Central memory CD8-positive, alpha-beta T cell (primary cell): ENCODE measurements around the gene FTH1.

ENCODE experiments used
- ATAC-seq: fragments of 150-1000 bp; cut with Tn5 transposase; replicated peaks from 2 replicates; pipeline ENCODE4 v1.10.0; 2022; ENCODE audit warnings: mild to moderate bottlenecking, moderate FRiP score, moderate number of reproducible peaks; ENCODE audit not compliant: poor library complexity, severe bottlenecking; ENCODE audit errors: extremely low read depth
- DNase-seq, 2 donors: peaks; one replicate each; pipeline ENCODE4 v3.0.0; 2021; ENCODE audit warnings: low spot score in 2 of 2
- H3K27ac Mint-ChIP-seq: one replicate; pipeline ENCODE4 v1.8.0; 2022; ENCODE audit warnings: low read depth, mild to moderate bottlenecking, moderate library complexity, mixed read lengths
- H3K27me3 Mint-ChIP-seq: one replicate; pipeline ENCODE4 v1.8.0; 2022; ENCODE audit warnings: mixed read lengths
- H3K36me3 Mint-ChIP-seq: one replicate; pipeline ENCODE4 v1.8.0; 2022; ENCODE audit warnings: mild to moderate bottlenecking, moderate library complexity, mixed read lengths; ENCODE audit not compliant: insufficient read depth
- H3K4me1 Mint-ChIP-seq: one replicate; pipeline ENCODE4 v1.8.0; 2022; ENCODE audit warnings: mixed read lengths
- H3K4me3 Mint-ChIP-seq: one replicate; pipeline ENCODE4 v1.8.0; 2022; ENCODE audit warnings: mild to moderate bottlenecking, moderate library complexity, mixed read lengths
- H3K9me3 Mint-ChIP-seq: one replicate; pipeline ENCODE4 v1.8.0; 2022; ENCODE audit warnings: mixed read lengths

Gene FTH1

GRCh38 chr11:62000539-62001446 is 33.4 kb upstream of the FTH1 start:
- ATAC-seq (no peak), DNase-seq (no peak)
- H3K27me3 Mint-ChIP-seq: peaks cover 11% of the 10 kb centered on the region
- peaks cover 5% of the 10 kb centered on the region for H3K36me3 Mint-ChIP-seq
- H3K4me3 Mint-ChIP-seq: no peak overlapping the region
- H3K27ac Mint-ChIP-seq: no peak overlapping the region
- H3K4me1 Mint-ChIP-seq: no peaks in the 10 kb centered on the region
- H3K9me3 Mint-ChIP-seq: no peaks in the 10 kb centered on the region

GRCh38 chr11:61999141-61999975 is 31.9 kb upstream of the FTH1 start:
- no peak overlapping the region for H3K27ac Mint-ChIP-seq
- H3K36me3 Mint-ChIP-seq: peaks cover 2% of the 10 kb centered on the region
- no peak for DNase-seq
- no peaks in the 10 kb centered on the region for H3K4me1 Mint-ChIP-seq
- no peak for ATAC-seq
- no peaks in the 10 kb centered on the region for H3K27me3 Mint-ChIP-seq
- no peaks in the 10 kb centered on the region for H3K9me3 Mint-ChIP-seq
- H3K4me3 Mint-ChIP-seq: no peak overlapping the region

- DNase-seq (no peak), ATAC-seq (no peak)
- Mint-ChIP-seq H3K4me1 (no peaks in the 10 kb centered on the region), H3K9me3 (no peaks in the 10 kb centered on the region), H3K4me3 (no peak overlapping the region), H3K36me3 (peaks cover 2% of the 10 kb centered on the region), H3K27ac (peak overlapping the region; percentile 22), H3K27me3 (no peaks in the 10 kb centered on the region)
Measured at GRCh38 chr11:61996933-61997332, 29.5 kb upstream of the FTH1 start.

DNA sequence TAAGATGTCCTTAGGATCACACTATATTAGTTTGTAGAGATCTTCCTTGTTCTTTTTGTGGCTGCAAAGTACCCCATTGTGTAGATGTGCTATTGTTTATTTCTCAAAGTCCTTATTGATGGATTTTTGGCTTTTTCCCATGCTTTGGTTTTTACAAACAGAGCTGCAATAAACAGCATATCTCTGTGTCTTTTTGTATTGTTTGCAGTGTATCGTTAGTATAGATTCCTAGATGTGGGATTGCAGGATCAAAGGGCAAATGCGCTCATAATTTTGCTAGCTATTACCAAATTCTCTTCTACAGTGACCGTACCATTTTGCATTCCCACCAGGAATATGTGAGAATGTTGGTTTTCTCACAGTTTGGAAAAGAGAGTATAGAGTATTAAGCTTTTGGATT is 27.5 kb upstream of the FTH1 start:
- H3K9me3 Mint-ChIP-seq: peaks cover 5% of the 10 kb centered on the region
- no peak overlapping the region for H3K27ac Mint-ChIP-seq
- DNase-seq (no peak), ATAC-seq (no peak)
- H3K27me3 Mint-ChIP-seq: no peaks in the 10 kb centered on the region
- peaks cover 2% of the 10 kb centered on the region for H3K36me3 Mint-ChIP-seq
- H3K4me3 Mint-ChIP-seq: no peak overlapping the region
- no peaks in the 10 kb centered on the region for H3K4me1 Mint-ChIP-seq

- no peak overlapping the region for H3K4me3 Mint-ChIP-seq
- ATAC-seq (no peak), DNase-seq (no peak)
- no peaks in the 10 kb centered on the region for H3K36me3 Mint-ChIP-seq
- H3K4me1 Mint-ChIP-seq: no peaks in the 10 kb centered on the region
- peaks cover 10% of the 10 kb centered on the region for H3K27me3 Mint-ChIP-seq
- H3K27ac Mint-ChIP-seq: no peak overlapping the region
- peaks cover 19% of the 10 kb centered on the region for H3K9me3 Mint-ChIP-seq
Measured at GRCh38 chr11:61985869-61986268, 18.4 kb upstream of the FTH1 start.

DNA sequence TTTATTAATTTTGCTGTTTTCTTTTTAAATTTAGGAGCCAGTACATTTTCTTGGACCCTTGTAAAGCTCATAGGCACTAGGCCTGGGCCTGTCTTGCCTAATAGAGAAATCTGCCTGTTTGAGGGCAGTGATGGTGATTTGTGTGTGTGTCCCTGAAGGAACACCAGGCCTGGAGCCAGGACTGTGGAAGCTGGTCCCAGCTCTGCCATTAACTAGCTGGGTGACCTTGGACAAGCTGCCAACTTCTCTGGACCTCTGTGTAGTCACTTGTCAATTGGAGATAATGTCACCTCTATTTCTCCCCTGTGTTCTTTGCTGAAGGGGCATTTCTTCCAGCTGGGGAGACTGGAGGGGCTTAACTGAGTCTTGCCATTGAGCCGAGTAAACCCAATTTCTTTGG is 16.0 kb upstream of the FTH1 start:
- no peak for DNase-seq
- Mint-ChIP-seq H3K27me3 (peaks cover 10% of the 10 kb centered on the region), H3K4me1 (no peaks in the 10 kb centered on the region), H3K36me3 (no peaks in the 10 kb centered on the region), H3K4me3 (no peak overlapping the region), H3K9me3 (peaks cover 12% of the 10 kb centered on the region), H3K27ac (no peak overlapping the region)
- ATAC-seq: no peak

- no peaks in the 10 kb centered on the region for H3K4me1 Mint-ChIP-seq
- H3K27ac Mint-ChIP-seq: no peak overlapping the region
- H3K9me3 Mint-ChIP-seq: peaks cover 1% of the 10 kb centered on the region
- no peaks in the 10 kb centered on the region for H3K36me3 Mint-ChIP-seq
- no peaks in the 10 kb centered on the region for H3K27me3 Mint-ChIP-seq
- DNase-seq (no peak), ATAC-seq (no peak)
- H3K4me3 Mint-ChIP-seq: no peak overlapping the region
Measured at GRCh38 chr11:61980783-61981541, 13.5 kb upstream of the FTH1 start.

- DNase-seq: no peak
- no peaks in the 10 kb centered on the region for H3K9me3 Mint-ChIP-seq
- no peak for ATAC-seq
- H3K4me1 Mint-ChIP-seq: no peaks in the 10 kb centered on the region
- no peak overlapping the region for H3K4me3 Mint-ChIP-seq
- H3K27ac Mint-ChIP-seq: no peak overlapping the region
- H3K36me3 Mint-ChIP-seq: no peaks in the 10 kb centered on the region
- no peaks in the 10 kb centered on the region for H3K27me3 Mint-ChIP-seq
Measured at GRCh38 chr11:61978703-61979661, 11.5 kb upstream of the FTH1 start.

- no peaks in the 10 kb centered on the region for H3K9me3 Mint-ChIP-seq
- H3K4me3 Mint-ChIP-seq: no peak overlapping the region
- H3K27me3 Mint-ChIP-seq: no peaks in the 10 kb centered on the region
- H3K4me1 Mint-ChIP-seq: no peaks in the 10 kb centered on the region
- peak overlapping the region; percentile 65 for H3K27ac Mint-ChIP-seq
- DNase-seq: no peak
- no peak for ATAC-seq
- H3K36me3 Mint-ChIP-seq: no peaks in the 10 kb centered on the region
Measured at GRCh38 chr11:61976813-61977475, 9.5 kb upstream of the FTH1 start.

DNA sequence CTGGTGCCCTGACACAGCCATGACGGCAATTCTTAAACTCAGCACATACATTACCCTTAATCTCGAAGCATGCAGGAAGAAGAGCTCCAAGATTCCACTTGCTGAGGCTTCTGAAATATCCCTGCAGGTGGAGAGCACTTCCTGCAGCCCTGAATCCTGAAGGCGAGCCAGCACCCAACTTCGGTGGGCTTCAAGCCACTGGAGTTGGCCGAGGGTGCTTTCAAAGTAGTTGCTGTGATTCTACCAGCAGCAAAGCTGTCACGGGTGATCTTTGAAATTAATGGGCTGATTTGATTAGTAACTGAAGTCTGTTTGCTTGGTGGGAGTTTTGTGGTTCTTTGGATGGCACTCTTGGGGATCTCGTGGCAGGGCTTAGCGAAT is 9.0 kb upstream of the FTH1 start:
- DNase-seq (no peak), ATAC-seq (no peak)
- Mint-ChIP-seq H3K4me1 (peaks cover 4% of the 10 kb centered on the region), H3K9me3 (no peaks in the 10 kb centered on the region), H3K27me3 (no peaks in the 10 kb centered on the region), H3K4me3 (no peak overlapping the region), H3K36me3 (peaks cover 2% of the 10 kb centered on the region), H3K27ac (peak overlapping the region; percentile 65)

- no peaks in the 10 kb centered on the region for H3K9me3 Mint-ChIP-seq
- peaks cover 9% of the 10 kb centered on the region for H3K4me1 Mint-ChIP-seq
- peak overlapping the region; percentile 3 for H3K27ac Mint-ChIP-seq
- ATAC-seq: no peak
- H3K27me3 Mint-ChIP-seq: no peaks in the 10 kb centered on the region
- peaks cover 4% of the 10 kb centered on the region for H3K36me3 Mint-ChIP-seq
- H3K4me3 Mint-ChIP-seq: no peak overlapping the region
- no peak for DNase-seq
Measured at GRCh38 chr11:61975638-61976419, 8.4 kb upstream of the FTH1 start.
